ENCODE data around the gene TMX2.

GRCh38 chr11:57681168-57681567 lies 31.2 kb upstream of the TMX2 start:
- TF ChIP-seq CTCF (IDR thresholded peaks at IDR 0.05; ENCODE audit: low read length), result no peak
- TF ChIP-seq EZH2 (IDR thresholded peaks at IDR 0.05; ENCODE audit: borderline replicate concordance, low read length), result no peak

All from OCI-LY1 (cell line).